ENCODE data around the gene GHSR.

GHSR gene

DNA sequence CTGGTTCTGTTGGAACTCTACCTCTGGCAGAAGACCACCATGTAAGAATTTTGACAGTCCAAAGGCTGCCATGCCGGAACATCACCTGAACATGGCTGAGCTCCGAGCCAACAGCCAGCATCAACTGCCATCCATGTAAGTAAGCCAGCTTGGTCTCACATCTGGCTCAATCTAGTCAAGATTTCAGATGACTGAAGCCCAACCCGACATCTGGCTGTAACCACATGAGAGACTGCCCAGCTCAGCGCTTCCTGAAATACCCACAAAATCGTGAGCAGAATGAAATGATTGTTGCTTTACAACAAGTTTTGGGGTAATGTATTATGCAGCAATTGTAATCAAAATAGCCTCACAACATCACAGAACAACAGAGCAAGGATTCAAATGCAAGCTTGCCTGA, 32.9 kb downstream of the GHSR start:
- DNase-seq, result no peak

DNA sequence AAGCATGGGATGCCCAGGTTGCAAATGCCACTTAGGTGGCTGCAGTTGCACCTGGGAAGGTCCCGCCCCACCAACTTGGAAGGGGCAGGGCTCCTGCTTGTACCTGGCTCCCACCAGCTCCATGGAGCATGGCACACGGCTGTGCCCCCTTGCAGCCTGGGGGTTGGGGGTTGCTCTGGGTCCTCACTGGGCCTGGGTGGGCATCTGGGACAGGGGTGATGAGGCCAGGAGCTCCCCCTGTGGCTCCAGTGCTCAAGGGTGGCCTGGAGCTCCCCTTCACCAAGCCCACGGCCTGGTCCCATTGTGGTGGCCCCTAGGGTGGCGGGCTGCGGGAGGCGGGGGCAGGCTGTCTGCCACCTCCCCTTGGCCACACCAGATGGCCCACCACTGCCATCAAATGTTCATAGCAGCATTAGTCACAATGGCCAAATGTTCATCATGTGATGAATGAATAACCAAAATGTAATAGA, 36.7 kb downstream of the GHSR start:
- no peak for DNase-seq

- no peak for DNase-seq
Observed at GRCh38 chr3:172410702-172411477, 37.4 kb downstream of the GHSR start.

GRCh38 chr3:172407872-172408271, 40.4 kb downstream of the GHSR start:
- no peak for DNase-seq

GRCh38 chr3:172405914-172406313, 42.3 kb downstream of the GHSR start:
- no peak for DNase-seq

- DNase-seq, result no peak
Observed at GRCh38 chr3:172404237-172404962, 43.9 kb downstream of the GHSR start.

DNA sequence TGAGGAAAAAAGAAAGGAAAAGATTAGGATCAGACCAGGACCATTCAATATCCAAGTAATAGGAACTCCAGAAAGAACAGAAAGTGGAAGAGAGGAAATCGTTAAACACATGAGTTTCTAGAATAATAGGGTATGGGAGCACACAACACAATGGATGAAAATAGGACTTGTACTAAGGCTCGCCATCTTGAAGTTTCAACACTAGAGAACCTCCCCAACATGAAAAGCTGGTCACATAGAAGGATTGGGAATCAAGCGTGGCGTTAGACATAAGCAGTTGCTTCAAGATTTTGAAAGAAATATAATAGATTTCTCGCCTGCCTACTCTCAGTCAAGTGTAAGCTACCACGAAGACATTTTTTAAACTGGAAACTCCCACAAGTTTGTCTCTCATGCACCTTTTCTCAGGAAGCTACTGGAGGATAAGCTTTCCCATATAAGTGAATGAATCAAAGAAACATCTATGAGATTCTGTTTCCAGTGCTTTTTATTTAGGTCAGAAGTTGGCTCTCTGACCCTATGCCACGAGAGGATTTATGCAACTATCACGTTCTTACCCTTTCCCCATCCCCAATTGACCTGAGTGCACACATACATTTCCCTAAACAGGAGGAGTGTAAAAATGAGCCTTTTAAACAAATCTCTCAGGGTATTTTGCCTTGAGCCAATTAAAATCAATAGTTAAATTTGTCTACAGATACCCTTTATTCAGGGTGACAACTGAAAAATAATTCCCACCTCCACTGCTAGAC, 45.2 kb downstream of the GHSR start:
- DNase-seq, result no peak

DNA sequence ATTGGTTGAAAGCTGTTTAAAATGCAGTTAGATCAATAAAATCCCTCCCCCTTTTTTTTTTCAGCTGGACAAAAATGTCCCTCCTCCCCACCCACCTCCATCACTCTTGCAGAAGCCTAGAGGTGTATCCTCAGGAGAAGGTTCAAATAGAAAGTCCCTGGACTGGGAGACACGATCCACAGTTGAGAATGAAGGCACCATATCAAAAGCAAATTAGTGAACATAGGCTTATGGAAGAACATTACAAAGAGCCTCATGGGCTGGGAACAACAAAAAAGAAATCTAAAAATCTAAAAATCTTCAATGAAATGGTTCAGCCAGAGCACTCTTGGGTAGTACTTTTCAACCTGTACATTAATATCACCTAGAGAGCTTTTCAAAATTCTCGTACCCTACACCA, 46.2 kb downstream of the GHSR start:
- no peak for DNase-seq

- no peak for DNase-seq
Observed at GRCh38 chr3:172398484-172398883, 49.8 kb downstream of the GHSR start.

DNA sequence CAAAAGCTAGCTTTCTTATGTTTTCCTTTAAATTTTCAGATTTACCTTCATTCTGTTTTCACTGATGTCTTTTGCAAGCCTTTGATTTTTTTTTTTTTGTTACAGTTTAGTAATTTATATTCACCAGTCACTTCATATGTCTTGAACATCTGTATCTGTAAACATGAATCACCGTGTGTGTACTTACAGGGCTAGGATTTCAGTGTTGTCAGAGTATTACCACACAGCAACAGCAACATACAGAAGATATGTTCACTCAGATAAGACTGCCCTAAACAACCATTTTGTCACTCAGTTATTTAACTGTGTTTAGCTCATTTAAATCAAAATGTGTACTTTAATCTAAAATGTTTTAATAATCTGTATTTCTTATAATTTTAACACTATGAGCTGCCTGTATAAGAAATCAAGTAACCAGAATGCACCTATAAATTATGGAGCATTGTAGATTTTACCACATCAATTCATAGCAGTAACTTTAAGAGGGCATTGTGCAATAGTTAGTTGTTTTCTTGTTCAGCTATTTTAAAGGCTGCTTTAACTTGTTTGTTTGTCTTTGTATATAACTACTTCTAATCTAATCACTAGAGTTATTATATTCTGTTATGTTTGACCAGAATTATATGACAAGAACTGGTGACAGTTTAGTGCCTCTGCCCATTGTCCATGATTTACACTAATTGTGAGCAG, 50.4 kb downstream of the GHSR start:
- no peak for DNase-seq

DNA sequence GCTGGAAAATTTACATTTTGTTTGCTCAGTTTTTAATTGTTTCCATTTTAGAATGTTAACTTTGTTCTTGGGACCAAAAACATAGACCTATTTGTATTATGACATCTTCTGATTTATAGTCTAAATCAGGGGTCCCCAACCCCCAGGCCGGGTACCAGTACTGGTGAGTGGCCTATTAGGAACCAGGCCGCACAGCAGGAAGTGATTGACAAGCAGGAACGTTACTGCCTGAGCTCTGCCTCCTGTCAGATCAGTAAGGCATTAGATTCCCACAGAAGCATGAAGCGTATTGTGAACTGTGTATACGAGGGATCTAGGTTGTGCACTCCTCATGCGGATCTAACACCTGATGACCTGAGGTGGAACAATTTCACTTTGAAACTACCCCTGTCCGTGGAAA, 51.9 kb downstream of the GHSR start:
- DNase-seq, result no peak

GRCh38 chr3:172394692-172395091, 53.6 kb downstream of the GHSR start:
- no peak for DNase-seq
